Stimulated activated CD8-positive, alpha-beta memory T cell treated with anti-CD3 and anti-CD28 coated beads, Interleukin-12 subunit alpha, Interleukin-12 subunit beta, amount 100 ng/mL, for 24 hours (primary cell): ENCODE measurements around the gene LAG3.

Experiments
- DNase-seq: peaks from one replicate; pipeline ENCODE4 v3.0.0-alpha.2; 2020; ENCODE audit errors: extremely low read depth

Gene LAG3

GRCh38 chr12:6753772-6754356 is 18.5 kb upstream of the LAG3 start:
- DNase-seq: no peak

- DNase-seq: no peak
Observed at GRCh38 chr12:6754411-6754810, 17.9 kb upstream of the LAG3 start.

GRCh38 chr12:6757028-6757690 is 15.2 kb upstream of the LAG3 start:
- DNase-seq: no peak

GRCh38 chr12:6758506-6759095 is 13.7 kb upstream of the LAG3 start:
- no peak for DNase-seq

- DNase-seq: no peak
Observed at GRCh38 chr12:6759741-6760140, 12.6 kb upstream of the LAG3 start.

GRCh38 chr12:6763380-6763779 is 8.9 kb upstream of the LAG3 start:
- DNase-seq: no peak

- DNase-seq: no peak
Observed at GRCh38 chr12:6764011-6764828, 8.1 kb upstream of the LAG3 start.

- DNase-seq: no peak
Observed at GRCh38 chr12:6765048-6765633, 7.2 kb upstream of the LAG3 start.

- DNase-seq: no peak
Observed at GRCh38 chr12:6765634-6766581, 6.4 kb upstream of the LAG3 start, which contains the start of gene PTMS. Gene PTMS (plus strand): TSS chr12:6766363. CDS start chr12:6766706, 343 bp downstream.

- no peak for DNase-seq
Observed at GRCh38 chr12:6766651-6767349, 5.5 kb upstream of the LAG3 start.

- DNase-seq: no peak
Observed at GRCh38 chr12:6767353-6768319, 4.7 kb upstream of the LAG3 start.

GRCh38 chr12:6768437-6768914 is 3.8 kb upstream of the LAG3 start:
- no peak for DNase-seq

GRCh38 chr12:6768990-6769389 is 3.3 kb upstream of the LAG3 start:
- DNase-seq: no peak

- no peak for DNase-seq
Observed at GRCh38 chr12:6769666-6770065, 2.7 kb upstream of the LAG3 start.

GRCh38 chr12:6770094-6770493 is 2.2 kb upstream of the LAG3 start:
- no peak for DNase-seq

GRCh38 chr12:6770600-6770999 is 1.7 kb upstream of the LAG3 start:
- DNase-seq: no peak

GRCh38 chr12:6771091-6771495 is 1.2 kb upstream of the LAG3 start:
- DNase-seq: no peak

- no peak for DNase-seq
Observed at GRCh38 chr12:6771509-6772330, 600 bp upstream of the LAG3 start.
